Measurements from ENCODE around the gene SAP30L. TPM values are rescaled to one million over a fixed set of nuclear protein-coding genes. Genes with fewer than 3 reads are reported as not detected.

SAP30L gene
- total and polyA plus RNA-seq, 3 experiments from 2014 or later, result 35.1 to 37.9 (median 37.9) TPM

DNA sequence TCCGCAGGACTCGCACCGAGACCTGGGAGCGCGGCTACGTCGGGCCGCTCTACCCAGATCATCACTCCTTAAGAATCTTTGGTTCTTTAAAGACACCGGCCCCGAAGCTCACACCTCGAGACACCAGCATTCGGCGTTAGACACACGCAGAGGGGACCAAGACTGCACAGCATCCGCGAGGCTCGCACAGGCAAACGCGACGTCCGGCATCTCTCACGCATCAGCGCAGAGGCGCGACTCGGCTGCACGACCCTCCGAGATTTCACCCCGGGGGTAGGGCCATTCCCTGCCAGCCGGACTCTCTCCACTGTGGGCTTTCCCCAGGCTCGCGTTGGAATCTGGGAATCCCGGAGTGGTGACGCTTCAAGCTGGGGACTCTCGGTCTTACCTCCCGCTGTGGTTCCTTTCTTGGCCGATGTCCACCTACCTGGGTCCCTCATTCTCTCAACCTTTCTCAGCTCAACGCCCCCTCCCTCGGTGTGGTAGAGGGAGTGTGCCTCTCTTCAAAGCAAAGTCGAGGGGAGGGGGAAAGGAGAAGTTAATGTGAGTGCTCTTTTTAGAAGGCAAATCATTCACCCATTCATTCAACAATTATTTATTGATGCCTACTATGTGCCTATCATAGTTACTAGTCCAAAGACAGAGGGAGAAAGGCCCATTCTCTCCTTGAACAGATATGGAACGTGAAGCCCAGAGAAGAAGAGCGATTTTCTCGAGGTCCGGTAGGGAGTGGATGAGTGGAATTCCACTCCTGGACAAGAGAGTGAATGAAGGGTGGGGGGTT is 33.6 kb downstream of the SAP30L start:
- Histone ChIP-seq H3K4me3 (ENCODE audit: low read length) (no peak overlapping the region), H3K9me3 (ENCODE audit: low read length) (no peaks in the 10 kb centered on the region), H3K27ac (ENCODE audit: low read depth, low read length) (no peak overlapping the region), H3K36me3 (ENCODE audit: insufficient read depth, low read length) (no peaks in the 10 kb centered on the region), H3K27me3 (ENCODE audit: insufficient read depth, low read length, poor library complexity, severe bottlenecking) (peaks cover 89% of the 10 kb centered on the region), H3K4me1 (ENCODE audit: insufficient read depth, low read length) (peaks cover 35% of the 10 kb centered on the region)
- ChIA-PET POLR2A (no interaction called here), CTCF (interaction anchor here (1.0 to 1.9 kb wide), 2 partner anchors 11 to 13 kb away, joined by 4 to 7 read pairs; no protein-coding TSS in a partner anchor)
- H3K27me3 Mint-ChIP-seq, result peaks cover 87 to 91% of the 10 kb centered on the region in 2 donors
- peak overlapping the region in 3 of 8 donors; percentile 43 to 76 (median 76) for H3K27ac Mint-ChIP-seq
- H3K36me3 Mint-ChIP-seq, result no peaks in the 10 kb centered on the region
- peaks cover 0 to 2% (median 0%) of the 10 kb centered on the region in 5 donors for H3K9me3 Mint-ChIP-seq
- peak overlapping the region in 6 of 7 donors; percentile 26 to 79 (median 72) for H3K4me3 Mint-ChIP-seq
- peaks cover 51 to 71% (median 60%) of the 10 kb centered on the region in 3 donors for H3K4me1 Mint-ChIP-seq
- no peak for DNase-seq

DNA sequence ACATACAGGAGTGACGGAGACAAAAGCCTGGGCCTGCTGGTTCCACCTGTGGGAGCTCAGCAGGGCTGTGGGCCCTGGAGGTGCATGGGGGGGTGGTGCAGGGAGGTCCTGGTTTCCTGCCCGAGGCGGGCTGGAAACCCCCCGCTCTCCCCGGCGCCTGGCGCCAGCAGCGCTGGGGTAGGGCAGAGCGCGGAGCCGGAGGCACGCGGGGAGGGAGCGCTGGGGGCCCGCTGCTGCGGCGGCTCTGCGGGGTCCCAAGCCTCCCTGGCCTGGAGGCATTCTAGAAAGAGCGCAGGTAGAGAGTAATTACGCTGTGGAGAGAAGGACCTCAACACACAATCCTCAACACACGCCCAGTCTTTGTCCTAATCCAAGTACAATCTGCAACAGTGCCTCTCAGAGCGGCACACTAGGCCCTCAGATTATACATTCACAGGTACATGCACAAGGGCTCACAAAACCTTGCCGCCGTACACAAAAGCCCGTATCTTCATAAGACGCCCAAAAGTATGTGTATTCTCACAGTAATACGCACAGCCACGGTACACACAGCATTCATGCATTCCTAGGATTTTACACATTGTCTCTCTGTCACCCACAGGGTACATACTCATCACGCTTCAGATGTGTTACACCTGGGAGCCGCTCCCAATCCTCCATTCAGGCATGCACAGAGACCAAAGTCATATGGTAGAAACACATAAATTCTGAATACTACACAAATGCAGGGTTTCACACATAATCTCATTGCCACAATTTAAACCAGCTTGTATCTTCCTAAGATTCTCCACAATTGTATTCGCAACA is 34.4 kb downstream of the SAP30L start:
- ChIA-PET POLR2A (no interaction called here), CTCF (interaction anchor here (1.9 kb wide), 1 partner anchor 12 kb away, joined by 7 read pairs; no protein-coding TSS in a partner anchor)
- H3K4me1 Mint-ChIP-seq, result peaks cover 43 to 64% (median 52%) of the 10 kb centered on the region in 3 donors
- H3K27me3 Mint-ChIP-seq, result peaks cover 87 to 91% of the 10 kb centered on the region in 2 donors
- Histone ChIP-seq H3K36me3 (ENCODE audit: insufficient read depth, low read length) (no peaks in the 10 kb centered on the region), H3K4me1 (ENCODE audit: insufficient read depth, low read length) (peaks cover 27% of the 10 kb centered on the region), H3K27me3 (ENCODE audit: insufficient read depth, low read length, poor library complexity, severe bottlenecking) (peaks cover 88% of the 10 kb centered on the region), H3K4me3 (ENCODE audit: low read length) (no peak overlapping the region), H3K27ac (ENCODE audit: low read depth, low read length) (no peak overlapping the region), H3K9me3 (ENCODE audit: low read length) (no peaks in the 10 kb centered on the region)
- peaks cover 0 to 2% (median 0%) of the 10 kb centered on the region in 5 donors for H3K9me3 Mint-ChIP-seq
- H3K36me3 Mint-ChIP-seq, result no peaks in the 10 kb centered on the region
- H3K27ac Mint-ChIP-seq, result no peak overlapping the region
- no peak for DNase-seq
- H3K4me3 Mint-ChIP-seq, result no peak overlapping the region

DNA sequence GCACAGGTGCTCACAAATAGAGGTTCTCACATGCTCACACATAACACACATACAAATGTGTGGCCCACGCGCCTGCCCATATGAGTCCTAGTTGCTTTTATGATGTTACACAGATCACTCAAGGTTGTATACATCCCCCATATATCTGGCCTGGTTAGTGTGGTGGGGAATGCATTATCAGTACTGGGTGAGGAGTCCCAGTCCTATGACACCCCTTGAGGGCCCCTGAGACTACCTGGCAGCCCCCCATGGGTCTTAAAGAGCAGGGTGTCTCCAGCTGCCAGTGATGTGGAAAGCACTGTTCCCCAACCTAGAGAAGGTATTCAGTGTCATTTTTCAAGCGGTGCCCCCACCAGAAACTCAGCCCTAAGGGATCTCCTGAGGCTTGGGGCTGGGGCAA is 35.0 kb downstream of the SAP30L start:
- POLR2A ChIA-PET, result no interaction called here
- DNase-seq, result no peak
- Histone ChIP-seq H3K9me3 (ENCODE audit: low read length) (no peaks in the 10 kb centered on the region), H3K27ac (ENCODE audit: low read depth, low read length) (no peak overlapping the region), H3K27me3 (ENCODE audit: insufficient read depth, low read length, poor library complexity, severe bottlenecking) (peaks cover 88% of the 10 kb centered on the region), H3K4me3 (ENCODE audit: low read length) (no peak overlapping the region), H3K36me3 (ENCODE audit: insufficient read depth, low read length) (no peaks in the 10 kb centered on the region), H3K4me1 (ENCODE audit: insufficient read depth, low read length) (peaks cover 20% of the 10 kb centered on the region)
- Mint-ChIP-seq H3K4me1 (peaks cover 37 to 57% (median 45%) of the 10 kb centered on the region in 3 donors), H3K4me3 (no peak overlapping the region), H3K27me3 (peaks cover 87 to 88% of the 10 kb centered on the region in 2 donors), H3K9me3 (peaks cover 0 to 2% (median 0%) of the 10 kb centered on the region in 5 donors), H3K36me3 (no peaks in the 10 kb centered on the region), H3K27ac (no peak overlapping the region)
- CTCF ChIA-PET, result no interaction called here

DNA sequence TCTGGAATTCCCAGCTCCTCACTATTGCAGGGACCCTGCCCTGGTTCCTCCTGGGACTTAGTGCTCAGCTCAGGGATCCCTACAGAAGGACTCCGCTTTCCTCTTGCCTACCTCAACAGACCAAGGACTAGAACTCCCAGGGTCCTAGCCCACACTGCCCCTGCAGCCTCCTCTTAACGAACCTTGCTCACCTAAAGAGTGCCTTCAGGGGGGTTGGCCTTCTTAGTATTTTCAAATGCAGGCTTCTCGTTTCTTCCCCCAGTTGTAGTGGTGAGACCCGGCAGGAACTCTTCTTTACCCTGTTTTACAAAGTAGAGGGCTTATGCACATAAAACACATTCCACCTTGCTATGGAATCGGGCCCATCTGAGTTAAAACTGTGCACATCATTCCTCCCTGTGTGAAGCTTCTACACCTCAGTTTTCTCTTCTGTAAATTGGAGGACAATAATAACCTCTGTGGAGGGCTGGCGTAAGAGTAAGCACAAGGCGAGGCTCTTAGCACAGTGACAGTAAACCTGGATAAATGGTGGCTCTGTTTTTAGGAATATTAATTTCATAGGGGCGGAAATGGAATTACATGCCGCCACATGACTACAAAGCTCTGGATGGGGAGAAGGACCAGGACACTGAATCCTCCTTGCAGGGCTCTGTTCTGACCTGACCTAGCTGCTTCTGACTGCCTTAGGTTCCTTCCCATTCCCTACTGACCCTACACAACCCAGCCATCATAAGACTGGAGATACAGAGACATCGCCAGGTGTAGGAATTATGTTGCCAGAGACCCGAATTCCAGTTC is 36.0 kb downstream of the SAP30L start:
- CTCF ChIA-PET, result no interaction called here
- Histone ChIP-seq H3K36me3 (ENCODE audit: insufficient read depth, low read length) (no peaks in the 10 kb centered on the region), H3K4me3 (ENCODE audit: low read length) (no peak overlapping the region), H3K4me1 (ENCODE audit: insufficient read depth, low read length) (peaks cover 11% of the 10 kb centered on the region), H3K9me3 (ENCODE audit: low read length) (no peaks in the 10 kb centered on the region), H3K27ac (ENCODE audit: low read depth, low read length) (no peak overlapping the region), H3K27me3 (ENCODE audit: insufficient read depth, low read length, poor library complexity, severe bottlenecking) (peaks cover 85% of the 10 kb centered on the region)
- no peak overlapping the region for H3K27ac Mint-ChIP-seq
- peaks cover 87 to 89% of the 10 kb centered on the region in 2 donors for H3K27me3 Mint-ChIP-seq
- no peak for DNase-seq
- peaks cover 28 to 47% (median 36%) of the 10 kb centered on the region in 3 donors for H3K4me1 Mint-ChIP-seq
- no peak overlapping the region for H3K4me3 Mint-ChIP-seq
- H3K9me3 Mint-ChIP-seq, result peaks cover 0 to 2% (median 0%) of the 10 kb centered on the region in 5 donors
- POLR2A ChIA-PET, result no interaction called here
- H3K36me3 Mint-ChIP-seq, result no peaks in the 10 kb centered on the region

DNA sequence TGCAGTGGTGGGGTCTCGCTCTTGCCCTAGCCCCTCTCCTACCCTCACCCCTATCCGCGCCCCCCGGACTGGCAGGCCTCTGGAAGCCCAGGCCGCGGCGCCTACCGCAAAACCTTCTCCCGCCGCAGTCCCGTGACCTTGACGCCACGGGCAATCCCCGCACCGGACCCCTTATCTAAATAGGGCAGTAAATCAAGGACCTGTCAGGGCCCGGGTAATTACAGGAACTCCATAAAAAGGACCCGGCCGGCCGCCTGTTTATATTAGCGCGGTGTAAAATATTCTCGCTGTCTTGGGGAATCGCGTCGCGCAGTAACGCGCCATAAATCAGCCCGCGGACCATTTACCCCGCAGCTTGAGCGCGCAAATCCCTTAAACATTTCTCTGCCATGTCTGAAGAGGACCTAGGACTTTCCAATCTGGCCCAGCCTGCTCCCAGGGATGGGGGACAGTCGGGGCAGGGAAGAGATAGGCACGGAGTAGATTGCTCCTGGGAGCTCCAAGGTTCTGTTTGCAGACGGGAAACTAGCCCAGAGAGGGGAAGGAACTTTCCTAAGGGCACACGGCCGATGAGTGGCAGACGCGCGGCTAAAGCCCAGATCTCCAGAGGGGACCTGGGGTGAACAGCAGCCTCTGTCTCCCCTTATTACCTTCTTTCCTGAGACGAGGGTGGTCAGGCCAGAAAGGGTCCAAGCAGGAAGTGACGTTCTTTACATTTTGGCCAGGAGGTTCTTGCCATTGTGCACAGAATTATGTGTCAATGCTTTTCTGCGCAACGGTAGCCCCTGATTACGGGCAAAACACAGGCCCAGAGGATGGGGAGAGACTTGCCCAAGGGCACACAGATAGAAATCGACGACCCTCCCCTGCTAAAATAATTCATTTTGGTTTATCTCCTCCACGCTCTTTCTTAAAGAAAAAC is 37.0 kb downstream of the SAP30L start:
- Mint-ChIP-seq H3K4me1 (peaks cover 21 to 38% (median 29%) of the 10 kb centered on the region in 3 donors), H3K27ac (no peak overlapping the region), H3K36me3 (no peaks in the 10 kb centered on the region), H3K27me3 (peaks cover 86 to 90% of the 10 kb centered on the region in 2 donors), H3K9me3 (peaks cover 0 to 2% (median 0%) of the 10 kb centered on the region in 5 donors), H3K4me3 (peak overlapping the region in 2 of 7 donors; percentile 25 to 30)
- H3K27ac ChIP-seq (ENCODE audit: low read depth, low read length), result no peak overlapping the region
- no peak overlapping the region for H3K4me3 ChIP-seq (ENCODE audit: low read length)
- no peaks in the 10 kb centered on the region for H3K36me3 ChIP-seq (ENCODE audit: insufficient read depth, low read length)
- ChIA-PET CTCF (interaction anchor here (1.5 kb wide), 1 partner anchor 14 kb away, joined by 6 read pairs; no protein-coding TSS in a partner anchor), POLR2A (no interaction called here)
- H3K4me1 ChIP-seq (ENCODE audit: insufficient read depth, low read length), result peaks cover 1% of the 10 kb centered on the region
- no peak for DNase-seq
- H3K9me3 ChIP-seq (ENCODE audit: low read length), result no peaks in the 10 kb centered on the region
- peaks cover 78% of the 10 kb centered on the region for H3K27me3 ChIP-seq (ENCODE audit: insufficient read depth, low read length, poor library complexity, severe bottlenecking)

DNA sequence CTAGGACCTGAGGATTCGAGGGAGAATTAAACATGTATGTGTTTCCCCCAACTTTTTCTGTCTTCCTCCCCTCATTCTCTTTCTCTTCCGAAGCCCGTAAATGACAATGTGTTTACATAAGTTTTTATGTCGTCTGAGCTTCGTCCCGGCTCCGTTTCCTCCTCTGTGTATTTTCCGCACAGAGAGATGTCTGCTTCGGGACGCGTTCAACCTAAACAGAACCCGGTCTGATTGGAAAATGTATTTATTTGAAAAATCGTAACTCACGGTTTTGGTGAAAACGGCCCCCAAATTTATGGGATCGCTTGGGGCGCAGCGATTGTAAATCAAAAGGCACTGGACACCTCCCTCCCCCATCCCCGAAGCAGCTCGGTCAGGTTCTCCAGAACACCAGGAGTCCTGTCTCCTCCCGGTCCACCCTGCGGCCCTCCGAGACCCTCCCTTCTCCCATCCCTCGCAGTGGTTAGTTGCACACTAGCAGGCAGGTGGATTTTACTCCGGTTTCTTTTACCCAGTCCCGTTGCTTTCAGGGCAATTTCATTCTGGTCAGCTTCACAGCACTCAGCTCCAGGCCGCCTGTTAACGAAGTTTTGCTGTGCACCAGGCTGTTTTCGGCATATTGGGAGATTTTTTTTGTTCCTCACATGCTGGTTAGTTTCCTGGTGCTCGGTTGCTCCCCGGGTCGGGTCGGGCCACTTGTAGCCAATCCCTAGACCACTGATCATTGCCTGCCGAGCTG is 38.0 kb downstream of the SAP30L start:
- peaks cover 18 to 36% (median 29%) of the 10 kb centered on the region in 3 donors for H3K4me1 Mint-ChIP-seq

More for the DNA sequence above, 38.0 kb downstream of the SAP30L start:
- peaks cover 72% of the 10 kb centered on the region for H3K27me3 ChIP-seq (ENCODE audit: insufficient read depth, low read length, poor library complexity, severe bottlenecking)
- CTCF ChIA-PET, result interaction anchor here (0.5 to 1.5 kb wide), 3 partner anchors 15 to 81 kb away, joined by 3 to 6 read pairs (median 4); no protein-coding TSS in a partner anchor
- peak overlapping the region in 1 of 8 donors; percentile 25 for H3K27ac Mint-ChIP-seq
- peak overlapping the region in 4 of 7 donors; percentile 2 to 59 (median 22) for H3K4me3 Mint-ChIP-seq
- no peaks in the 10 kb centered on the region for H3K36me3 ChIP-seq (ENCODE audit: insufficient read depth, low read length)
- H3K9me3 Mint-ChIP-seq, result peaks cover 0 to 2% (median 0%) of the 10 kb centered on the region in 5 donors
- no peaks in the 10 kb centered on the region for H3K9me3 ChIP-seq (ENCODE audit: low read length)
- no peak for DNase-seq
- POLR2A ChIA-PET, result no interaction called here
- H3K4me1 ChIP-seq (ENCODE audit: insufficient read depth, low read length), result no peaks in the 10 kb centered on the region
- no peaks in the 10 kb centered on the region for H3K36me3 Mint-ChIP-seq
- peaks cover 82 to 90% of the 10 kb centered on the region in 2 donors for H3K27me3 Mint-ChIP-seq
- no peak overlapping the region for H3K27ac ChIP-seq (ENCODE audit: low read depth, low read length)
- H3K4me3 ChIP-seq (ENCODE audit: low read length), result no peak overlapping the region

All from CD8-positive, alpha-beta memory T cell (primary cell).